K562 (cell line): Measurements from ENCODE around the gene ACCSL.

Experiments used
- MAZ ChIP-seq, 2 experiments: fragments of 450-650 bp in 1 of 2; sonication (generic) in 1 of 2; formaldehyde crosslinking; IDR thresholded peaks in 1 of 2; conservative IDR thresholded peaks in 1 of 2; 2 replicates each; pipeline versions ENCODE4 v1.4.0 to v1.5.0; 2020; ENCODE audit warnings: mild to moderate bottlenecking in 1 of 2, missing genetic modification reagents in 1 of 2
- NR3C1 ChIP-seq: sonication (generic); formaldehyde crosslinking; IDR thresholded peaks from 2 replicates; pipeline ENCODE4 v1.8.1; 2022; ENCODE audit warnings: missing genetic modification reagents
- POLR2A ChIP-seq: fragments of 450-650 bp; conservative IDR thresholded peaks from 2 replicates; pipeline ENCODE4 v1.6.1; 2016
- POLR2AphosphoS5 ChIP-seq: IDR thresholded peaks from 2 replicates; pipeline ENCODE4 v1.6.1; 2011; ENCODE audit warnings: mild to moderate bottlenecking, low read depth, low read length, moderate library complexity; ENCODE audit not compliant: control insufficient read depth, insufficient read depth
- TF ChIP-seq, protein P1 (sequence below), 3 experiments: IDR thresholded peaks in 2 of 3; conservative IDR thresholded peaks in 1 of 3; 2 replicates each; pipeline ENCODE4 v1.5.1; 2011 to 2012; ENCODE audit warnings: low read length in 3 of 3, mild to moderate bottlenecking in 3 of 3, control low read depth in 2 of 3, improper control_type of control experiment in 1 of 3, inconsistent platforms in 1 of 3, low read depth in 1 of 3, mixed read lengths in 1 of 3, moderate library complexity in 1 of 3; ENCODE audit not compliant: insufficient read depth in 2 of 3
- TF ChIP-seq, protein P2 (sequence below): fragments of 450-650 bp; formaldehyde crosslinking; IDR thresholded peaks from 2 replicates; pipeline ENCODE4 v1.4.0; 2022; ENCODE audit warnings: missing genetic modification characterization

DNA sequence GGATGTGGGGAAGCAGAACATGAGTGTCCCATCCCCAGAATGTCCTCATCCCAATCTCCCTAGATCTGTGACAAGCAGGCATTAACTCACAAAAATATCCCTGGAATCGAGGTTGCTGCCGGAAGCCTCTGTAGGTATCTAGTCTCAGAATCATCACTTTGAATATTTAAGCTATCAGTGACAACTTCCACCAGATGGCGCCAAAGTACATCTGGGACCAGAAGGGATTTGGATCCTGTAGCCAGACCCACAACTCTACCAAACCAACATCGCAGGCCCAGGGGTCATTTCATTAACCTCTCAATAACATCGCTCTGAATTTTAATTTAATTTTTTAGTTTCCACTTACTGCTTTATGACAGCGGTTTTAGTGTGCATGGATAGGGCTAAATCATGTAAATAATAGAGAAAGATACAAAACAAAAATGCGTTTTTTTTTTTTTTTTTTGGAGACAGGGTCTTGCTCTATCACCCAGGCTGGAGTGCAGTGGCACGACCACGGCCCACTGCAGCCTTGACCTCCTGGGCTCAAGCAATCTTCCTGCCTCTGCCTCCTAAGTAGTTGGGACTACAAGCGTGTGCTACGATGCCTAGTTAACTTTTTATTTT, 46.6 kb downstream of the ACCSL start:
- TF ChIP-seq NR3C1 (CRISPR knock-in tag), result no peak
- TF ChIP-seq POLR2AphosphoS5, result no peak
- TF ChIP-seq, protein P1, sequence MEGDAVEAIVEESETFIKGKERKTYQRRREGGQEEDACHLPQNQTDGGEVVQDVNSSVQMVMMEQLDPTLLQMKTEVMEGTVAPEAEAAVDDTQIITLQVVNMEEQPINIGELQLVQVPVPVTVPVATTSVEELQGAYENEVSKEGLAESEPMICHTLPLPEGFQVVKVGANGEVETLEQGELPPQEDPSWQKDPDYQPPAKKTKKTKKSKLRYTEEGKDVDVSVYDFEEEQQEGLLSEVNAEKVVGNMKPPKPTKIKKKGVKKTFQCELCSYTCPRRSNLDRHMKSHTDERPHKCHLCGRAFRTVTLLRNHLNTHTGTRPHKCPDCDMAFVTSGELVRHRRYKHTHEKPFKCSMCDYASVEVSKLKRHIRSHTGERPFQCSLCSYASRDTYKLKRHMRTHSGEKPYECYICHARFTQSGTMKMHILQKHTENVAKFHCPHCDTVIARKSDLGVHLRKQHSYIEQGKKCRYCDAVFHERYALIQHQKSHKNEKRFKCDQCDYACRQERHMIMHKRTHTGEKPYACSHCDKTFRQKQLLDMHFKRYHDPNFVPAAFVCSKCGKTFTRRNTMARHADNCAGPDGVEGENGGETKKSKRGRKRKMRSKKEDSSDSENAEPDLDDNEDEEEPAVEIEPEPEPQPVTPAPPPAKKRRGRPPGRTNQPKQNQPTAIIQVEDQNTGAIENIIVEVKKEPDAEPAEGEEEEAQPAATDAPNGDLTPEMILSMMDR (IDR thresholded peaks at IDR 0.05 in 2 of 3, conservative IDR thresholded peaks at IDR 0.05 in 1 of 3; ENCODE audit: insufficient read depth in 2 of 3, low read depth in 1 of 3, low read length in 3 of 3), result peak; percentile 75 to 86 (median 79)
- TF ChIP-seq, protein P2, sequence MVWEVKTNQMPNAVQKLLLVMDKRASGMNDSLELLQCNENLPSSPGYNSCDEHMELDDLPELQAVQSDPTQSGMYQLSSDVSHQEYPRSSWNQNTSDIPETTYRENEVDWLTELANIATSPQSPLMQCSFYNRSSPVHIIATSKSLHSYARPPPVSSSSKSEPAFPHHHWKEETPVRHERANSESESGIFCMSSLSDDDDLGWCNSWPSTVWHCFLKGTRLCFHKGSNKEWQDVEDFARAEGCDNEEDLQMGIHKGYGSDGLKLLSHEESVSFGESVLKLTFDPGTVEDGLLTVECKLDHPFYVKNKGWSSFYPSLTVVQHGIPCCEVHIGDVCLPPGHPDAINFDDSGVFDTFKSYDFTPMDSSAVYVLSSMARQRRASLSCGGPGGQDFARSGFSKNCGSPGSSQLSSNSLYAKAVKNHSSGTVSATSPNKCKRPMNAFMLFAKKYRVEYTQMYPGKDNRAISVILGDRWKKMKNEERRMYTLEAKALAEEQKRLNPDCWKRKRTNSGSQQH (CRISPR knock-in tag), result no peak
- TF ChIP-seq POLR2A, result no peak
- no peak for TF ChIP-seq MAZ (CRISPR knock-in tag; conservative IDR thresholded peaks at IDR 0.05 in 1 of 2, IDR thresholded peaks at IDR 0.05 in 1 of 2)
